HG02943 (cell line): Measurements from ENCODE around the gene DSCAML1.

Source experiments
- ATAC-seq: cut with Tn5 transposase; IDR thresholded peaks from one replicate; pipeline ENCODE4 v1.9.1; 2021; ENCODE audit warnings: mild to moderate bottlenecking, low read depth, moderate library complexity; ENCODE audit not compliant: unreplicated experiment

The DSCAML1 gene

DNA sequence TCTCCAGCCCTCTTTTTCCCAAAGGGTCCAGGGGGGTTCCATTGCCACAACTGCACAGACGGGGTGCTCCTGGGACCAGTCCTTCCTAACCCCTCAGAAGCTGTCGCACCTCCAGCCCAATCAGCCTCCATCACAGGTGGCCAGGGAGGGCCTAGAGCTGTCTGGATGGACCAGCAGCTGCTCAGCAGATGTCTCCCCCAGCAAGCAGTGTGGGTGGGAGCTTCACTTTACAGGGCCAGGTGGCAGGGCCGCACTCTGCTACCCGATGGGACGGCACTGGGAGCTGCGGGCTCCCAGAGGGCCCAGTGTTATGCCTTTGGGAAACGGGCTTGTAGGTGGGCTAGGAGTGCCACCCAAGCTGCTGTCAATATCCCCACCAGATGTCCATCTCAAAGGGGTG, 120.5 kb downstream of the DSCAML1 start:
- ATAC-seq: no peak

DNA sequence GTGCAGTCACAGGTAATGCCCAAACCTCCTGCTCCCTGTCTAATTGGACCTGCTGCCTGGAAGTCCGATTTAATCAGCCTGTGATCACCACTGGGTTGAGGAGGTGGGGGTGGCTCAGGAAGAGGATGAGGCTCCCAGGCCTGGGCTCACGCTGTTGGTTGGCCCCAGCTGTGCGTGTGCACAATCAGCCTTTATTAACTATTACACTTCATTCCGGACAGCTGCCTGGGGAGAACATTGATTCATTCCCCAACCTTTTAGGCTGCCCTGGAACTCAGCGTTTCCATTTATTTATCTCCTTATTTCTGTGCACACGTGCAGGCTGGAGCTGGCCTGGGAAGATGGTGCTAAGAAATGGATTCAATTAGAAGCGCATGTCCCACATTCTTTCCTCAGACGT, 123.4 kb downstream of the DSCAML1 start:
- no peak for ATAC-seq

DNA sequence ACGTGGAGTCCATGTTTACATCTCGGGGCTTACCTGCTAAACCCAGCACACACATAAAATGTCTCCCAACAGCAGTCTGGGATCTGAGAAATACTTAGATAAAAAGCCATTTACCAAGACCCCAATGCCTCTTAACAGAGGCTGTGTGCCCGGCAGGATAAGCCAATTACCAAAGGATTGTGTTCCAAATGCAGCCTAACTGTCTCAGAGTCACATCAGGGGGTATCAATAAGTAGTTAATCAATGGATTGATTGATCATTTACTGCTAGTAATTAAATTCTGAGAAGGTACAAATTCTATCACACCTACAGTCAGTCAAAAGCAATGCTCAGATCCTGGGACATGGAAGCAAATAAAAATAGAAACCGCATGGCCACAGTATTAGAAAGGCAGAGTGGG, 125.6 kb downstream of the DSCAML1 start:
- no peak for ATAC-seq

DNA sequence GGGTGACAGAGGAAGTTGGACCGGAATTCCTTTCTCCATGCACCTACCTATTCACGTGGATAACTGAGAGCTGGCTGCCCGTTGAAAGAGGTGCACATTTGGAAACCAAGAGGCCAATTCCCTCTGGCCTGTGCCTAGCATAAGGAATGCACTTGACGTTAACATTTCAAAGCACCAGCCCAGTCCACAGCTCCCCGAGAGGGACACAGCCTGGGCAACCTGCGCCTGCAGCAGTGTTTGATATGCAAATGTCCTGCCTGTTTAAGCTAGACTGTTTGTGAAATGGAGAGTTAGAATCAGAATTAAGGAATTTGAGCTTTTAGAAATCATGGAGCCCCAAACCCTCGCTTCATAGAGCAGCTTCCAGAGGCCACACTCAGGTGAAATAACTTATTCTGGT, 126.1 kb downstream of the DSCAML1 start:
- ATAC-seq: no peak

DNA sequence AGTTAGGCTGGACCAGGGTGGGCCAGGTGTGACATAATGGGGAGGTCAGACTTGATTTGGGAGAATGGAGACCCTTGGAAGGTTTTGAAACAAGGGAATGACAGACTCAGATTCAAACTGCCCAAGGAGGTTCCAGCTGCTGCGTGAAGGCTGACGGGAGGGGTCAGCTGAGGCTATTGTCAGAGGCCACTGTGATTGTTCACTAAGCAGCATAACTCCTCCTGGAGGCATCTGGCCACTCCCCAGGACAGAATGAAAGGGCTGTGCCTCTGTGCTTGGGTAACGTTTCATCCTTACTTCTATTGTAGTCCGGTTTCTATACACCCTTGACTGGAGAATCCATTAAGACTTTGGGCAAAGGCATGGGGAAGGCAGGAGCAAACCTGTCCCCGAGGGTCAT, 126.6 kb downstream of the DSCAML1 start:
- no peak for ATAC-seq

DNA sequence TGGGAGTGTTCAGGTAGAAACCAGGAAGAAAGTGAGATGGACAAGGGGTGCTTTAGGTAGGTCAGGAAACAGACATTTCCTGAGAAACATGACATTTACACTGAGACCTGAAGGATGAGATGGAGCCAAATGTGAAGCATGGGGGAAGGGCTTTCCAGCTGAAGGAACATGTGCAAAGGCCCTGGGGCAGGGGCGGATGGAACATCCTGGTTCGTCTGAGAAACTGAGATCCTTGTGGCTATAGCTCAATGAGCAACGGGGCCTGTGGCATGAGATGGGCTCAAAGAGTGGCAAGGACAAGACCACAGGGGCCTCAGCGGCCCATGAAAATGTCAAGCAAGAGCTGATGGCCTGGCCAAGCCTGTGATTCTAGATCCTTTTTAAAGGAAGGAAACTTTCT, 127.4 kb downstream of the DSCAML1 start:
- no peak for ATAC-seq

DNA sequence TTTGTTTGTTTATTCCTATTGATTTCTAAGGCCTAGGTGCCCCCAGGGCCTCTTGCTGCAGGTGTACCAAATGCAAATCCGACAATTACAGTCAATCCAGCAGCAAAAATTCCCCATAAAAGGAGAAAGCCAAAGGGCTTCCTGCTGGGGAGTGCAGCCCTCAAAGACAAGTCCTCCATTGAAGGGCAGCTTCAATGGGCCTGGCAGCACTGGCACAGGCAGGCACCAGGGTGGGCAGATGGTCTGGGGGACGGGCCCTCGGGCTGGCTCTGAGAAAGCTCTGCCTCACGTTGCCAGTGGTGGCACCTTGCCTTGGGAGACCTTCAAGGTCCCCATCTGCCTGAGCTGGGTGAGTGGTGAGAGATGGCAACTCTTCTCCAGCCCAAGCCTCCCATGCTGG, 128.0 kb downstream of the DSCAML1 start:
- ATAC-seq: no peak

DNA sequence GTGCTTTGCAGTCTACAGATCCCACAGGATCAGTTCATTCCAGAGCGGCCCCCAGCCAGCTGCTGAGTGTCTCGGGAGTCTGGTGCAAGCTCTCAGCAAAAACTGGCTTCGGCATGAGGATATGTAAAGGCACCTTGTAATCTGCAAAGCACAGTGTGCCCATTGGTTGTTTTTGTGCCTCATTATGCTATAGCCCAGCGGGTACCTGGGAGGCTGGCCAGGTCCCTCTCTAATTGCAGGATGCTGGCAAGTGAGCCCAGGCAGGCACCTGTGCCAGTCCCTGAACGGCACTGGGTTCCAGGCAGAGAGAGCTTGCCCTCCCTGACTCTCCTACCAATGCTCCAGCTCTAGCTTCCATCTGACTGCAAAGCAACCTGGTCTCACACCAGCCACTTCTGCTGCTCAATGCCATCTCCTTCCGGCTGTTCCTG, 128.7 kb downstream of the DSCAML1 start:
- no peak for ATAC-seq

DNA sequence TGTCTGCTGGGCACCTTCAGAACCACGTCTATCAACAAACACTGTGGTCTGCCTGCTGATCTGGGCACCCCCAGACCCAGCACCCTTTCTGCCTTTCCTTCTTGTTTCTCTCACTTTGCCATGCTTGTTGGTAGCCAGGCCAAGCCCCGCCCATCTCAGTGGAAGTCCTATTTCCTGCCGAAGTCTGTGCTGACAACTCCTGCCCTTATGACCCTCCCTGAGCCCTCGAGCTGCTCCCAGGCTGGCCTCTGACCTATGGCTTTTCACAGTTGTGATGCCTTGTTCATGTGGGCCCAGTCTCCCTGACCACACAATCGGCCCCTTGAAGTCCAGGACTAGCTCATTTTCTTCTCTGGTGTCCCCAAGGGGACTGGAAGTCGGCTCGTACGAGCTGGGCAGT, 132.1 kb downstream of the DSCAML1 start:
- ATAC-seq: no peak

DNA sequence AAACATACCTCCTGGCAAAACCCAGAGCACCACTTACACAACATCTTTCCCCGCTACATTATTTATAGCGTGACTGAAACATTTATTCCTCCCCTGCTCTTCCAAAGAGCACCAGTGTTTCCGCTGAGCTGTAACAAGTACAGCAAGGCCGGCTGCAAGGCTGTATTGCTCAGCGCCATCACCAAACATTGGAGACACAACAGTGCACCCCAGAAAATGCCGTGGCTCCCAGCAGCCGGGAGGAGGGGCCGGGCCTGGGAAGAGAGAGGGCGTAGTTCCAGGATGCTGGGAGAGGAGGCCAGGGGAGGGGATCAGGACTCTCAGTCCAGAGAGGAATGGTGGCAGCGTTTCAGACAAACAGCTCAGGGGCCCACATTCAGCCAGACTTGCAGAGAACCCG, 133.2 kb downstream of the DSCAML1 start:
- no peak for ATAC-seq

DNA sequence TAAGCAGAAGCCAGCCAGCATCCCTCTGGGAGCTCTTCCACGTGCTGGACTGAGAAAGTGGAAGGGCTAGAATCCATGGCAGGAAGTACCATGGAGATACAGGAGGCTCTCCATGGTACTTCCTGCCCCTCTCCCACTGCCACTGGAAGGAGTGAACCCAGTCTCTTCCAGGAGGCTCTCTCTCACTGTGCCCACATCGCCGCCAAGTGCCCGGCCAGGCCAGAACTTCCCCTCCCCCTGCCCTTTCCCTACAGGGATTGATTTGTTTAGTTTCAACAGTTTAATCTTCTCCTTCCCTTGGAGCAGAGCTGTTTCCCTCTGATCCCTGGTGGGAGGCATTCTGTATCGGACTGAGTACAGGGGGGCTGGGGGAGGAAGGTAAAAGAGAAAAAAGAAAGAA, 133.6 kb downstream of the DSCAML1 start:
- no peak for ATAC-seq

DNA sequence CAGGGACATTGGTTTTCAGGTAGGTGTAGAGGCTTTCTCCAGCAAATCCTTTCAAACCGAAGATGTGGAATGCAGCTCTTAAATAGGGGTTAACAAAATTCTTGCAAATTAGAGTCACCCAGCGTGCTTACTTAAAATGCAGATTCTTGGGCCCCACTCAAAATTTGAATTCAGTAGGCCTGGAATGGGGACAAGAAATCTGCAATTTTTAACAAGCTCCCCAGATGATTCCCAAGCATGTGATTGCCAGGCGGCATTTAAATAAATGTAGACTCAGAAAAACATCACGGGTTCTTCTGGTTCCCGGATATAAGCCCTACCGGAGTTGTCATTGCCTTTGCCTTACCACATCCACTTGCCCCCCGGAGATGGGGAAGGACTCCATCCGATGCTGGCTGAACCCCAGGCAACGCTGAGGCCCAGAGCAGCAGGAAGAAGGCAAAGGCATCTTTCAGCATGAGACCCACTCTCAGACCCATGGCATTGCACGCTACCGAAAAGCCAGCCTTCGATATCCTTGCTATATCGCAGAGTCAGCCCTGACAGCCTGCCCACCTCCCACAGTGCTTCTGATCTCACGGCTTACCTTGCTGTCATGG, 134.2 kb downstream of the DSCAML1 start:
- no peak for ATAC-seq

DNA sequence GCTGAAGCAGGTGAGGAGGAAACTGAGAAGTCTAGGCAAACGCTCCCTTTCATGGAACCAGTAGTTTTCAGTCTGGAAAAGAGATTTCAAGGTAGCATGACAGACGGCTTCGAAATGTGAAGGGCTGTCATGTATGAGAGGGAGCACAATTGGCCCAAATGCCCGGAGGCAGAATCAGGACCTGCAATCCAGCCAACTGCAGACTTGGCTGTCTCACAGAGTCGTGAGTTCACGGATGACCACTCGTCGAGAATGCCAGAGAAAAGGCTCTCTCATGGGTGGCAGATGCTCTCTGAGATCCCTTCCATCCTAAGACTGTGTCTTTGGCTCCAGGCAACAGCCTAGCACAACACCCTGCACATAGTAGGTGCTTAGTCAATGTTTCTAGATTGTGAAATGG, 134.8 kb downstream of the DSCAML1 start:
- no peak for ATAC-seq

DNA sequence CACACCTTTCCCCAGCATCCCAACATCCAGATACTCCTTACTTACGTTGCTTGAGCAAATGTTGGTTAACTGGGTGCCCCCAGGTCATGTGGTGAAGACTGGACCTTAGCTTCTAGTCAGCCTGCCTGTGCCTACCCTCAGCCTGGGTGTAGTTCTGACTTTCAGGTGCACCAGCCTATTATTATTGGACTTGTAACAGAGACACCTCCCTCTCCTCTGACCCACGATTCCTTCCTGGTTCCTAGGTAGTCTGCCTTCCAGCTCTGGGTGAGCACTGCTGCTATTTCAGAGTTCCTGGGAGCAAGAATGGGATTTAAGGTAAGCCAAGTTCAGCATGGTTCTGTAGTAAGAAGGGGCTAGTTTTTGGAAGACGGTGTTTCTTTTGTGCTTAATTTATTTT, 138.2 kb downstream of the DSCAML1 start:
- ATAC-seq: no peak

DNA sequence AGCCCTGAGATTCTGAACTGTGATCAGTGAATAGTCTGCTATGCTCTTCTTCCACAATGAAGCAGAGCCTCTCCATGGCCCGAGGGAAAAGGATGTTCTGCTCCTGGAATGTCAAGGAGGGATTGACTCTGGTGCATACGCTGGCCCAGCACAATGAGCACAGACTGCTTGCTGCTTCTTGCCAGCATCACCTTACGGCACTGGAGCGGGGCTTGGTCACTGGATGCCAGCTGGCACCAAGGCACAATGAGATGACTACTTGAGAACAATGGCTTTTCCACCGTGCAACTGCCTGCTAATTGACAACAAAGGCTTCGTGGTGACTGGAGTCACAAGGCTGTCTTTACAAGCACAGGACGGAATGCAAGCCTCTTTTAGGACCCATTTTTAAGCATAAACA, 139.2 kb downstream of the DSCAML1 start:
- no peak for ATAC-seq

DNA sequence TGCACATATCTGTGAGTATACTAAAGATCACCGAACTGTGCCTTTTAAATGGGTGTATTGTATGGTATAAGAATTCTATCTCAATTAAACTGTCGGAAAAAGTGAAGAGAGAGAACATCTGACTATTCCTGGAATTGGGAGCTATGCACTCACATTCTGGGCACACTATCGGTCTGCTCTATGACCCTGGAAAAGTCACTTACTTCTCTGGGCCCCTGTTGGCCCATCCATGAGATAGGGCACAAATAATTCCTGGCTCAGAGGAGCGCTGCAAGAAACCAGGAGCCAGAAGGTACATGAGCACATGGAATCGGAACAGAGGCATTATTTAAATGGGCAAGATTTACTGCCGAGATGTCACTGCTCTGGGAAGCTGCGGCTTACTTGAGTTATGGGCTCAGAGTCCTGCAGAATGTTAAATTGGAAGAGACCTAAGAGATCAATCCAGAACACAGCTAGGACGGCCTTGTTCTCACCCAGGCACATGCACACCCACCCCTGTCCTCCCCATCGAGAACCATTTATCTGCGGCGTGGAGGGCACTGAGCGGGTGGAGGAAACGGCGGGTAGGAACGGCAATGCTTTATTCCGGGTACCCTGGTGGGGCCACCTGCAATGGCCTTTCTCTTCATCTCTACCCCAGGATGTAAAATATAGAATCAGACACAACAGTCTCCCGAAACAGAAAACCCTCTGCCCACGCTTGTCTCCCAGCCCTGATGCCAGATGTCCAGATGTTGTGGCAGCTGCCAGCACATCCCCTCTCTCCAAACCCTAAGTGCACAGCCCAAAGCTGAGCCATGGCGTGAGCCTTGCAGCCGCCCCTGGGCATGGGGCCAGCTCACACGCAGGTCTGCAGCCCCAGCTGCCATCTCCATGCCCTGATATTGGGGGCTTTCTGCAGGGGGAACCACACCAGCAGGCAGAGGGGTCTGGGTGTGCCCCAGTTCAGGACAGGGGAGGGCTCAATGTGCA, 142.4 kb downstream of the DSCAML1 start:
- no peak for ATAC-seq

DNA sequence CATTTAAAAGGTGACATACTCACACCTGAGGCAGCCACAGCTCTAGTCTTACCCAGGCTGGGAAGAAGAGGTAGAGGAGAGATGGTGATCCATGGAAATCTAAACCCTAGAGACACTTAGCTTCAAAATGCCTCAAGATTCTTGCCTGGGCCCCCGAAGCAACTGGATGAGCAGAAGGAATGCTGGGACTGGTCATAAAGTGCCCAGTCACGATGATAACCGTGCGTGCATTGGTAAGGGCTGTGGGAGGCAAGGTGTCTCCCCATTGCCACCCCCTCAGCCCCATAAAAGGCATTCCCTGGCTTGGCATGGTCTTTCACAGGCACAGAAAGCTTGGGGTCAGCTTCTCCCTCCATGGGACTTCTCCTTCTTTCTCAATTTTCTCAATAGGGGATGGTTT, 144.5 kb downstream of the DSCAML1 start:
- ATAC-seq: no peak

DNA sequence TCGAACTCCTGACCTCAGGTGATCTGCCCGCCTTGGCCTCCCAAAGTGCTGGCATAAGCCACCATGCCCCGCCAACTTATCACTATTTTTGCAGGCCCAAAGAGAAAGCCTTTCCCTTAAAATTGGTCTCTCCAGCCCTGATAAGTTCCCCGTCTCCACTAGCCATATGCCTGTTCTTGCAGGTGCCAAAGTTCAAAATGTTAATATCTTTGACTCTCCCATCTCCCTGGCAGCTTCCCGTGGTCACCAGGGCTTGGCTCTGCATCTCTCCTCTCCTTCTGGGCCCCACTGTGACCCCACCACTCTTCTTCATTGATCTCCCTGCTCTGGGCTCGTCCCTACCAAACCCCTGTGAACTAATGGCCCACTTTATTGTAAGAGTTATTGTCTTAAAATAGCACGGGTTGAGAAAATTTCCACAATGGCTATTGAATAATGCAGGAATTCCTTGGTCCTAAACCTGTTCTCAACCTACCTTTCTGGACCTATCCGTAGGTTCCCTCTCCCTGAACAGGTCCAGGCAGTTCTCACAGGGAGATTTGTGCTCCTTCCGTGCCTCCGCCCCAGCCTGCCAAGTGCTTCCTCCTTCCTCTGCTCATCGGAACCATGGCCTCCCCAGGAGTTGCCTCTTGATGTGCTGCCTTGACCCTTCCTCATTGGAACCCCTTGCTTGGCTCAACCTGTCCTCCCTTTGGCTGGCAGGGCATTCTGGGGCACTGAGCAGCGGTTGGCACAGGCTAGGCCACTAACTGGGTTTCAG, 147.5 kb downstream of the DSCAML1 start:
- no peak for ATAC-seq

DNA sequence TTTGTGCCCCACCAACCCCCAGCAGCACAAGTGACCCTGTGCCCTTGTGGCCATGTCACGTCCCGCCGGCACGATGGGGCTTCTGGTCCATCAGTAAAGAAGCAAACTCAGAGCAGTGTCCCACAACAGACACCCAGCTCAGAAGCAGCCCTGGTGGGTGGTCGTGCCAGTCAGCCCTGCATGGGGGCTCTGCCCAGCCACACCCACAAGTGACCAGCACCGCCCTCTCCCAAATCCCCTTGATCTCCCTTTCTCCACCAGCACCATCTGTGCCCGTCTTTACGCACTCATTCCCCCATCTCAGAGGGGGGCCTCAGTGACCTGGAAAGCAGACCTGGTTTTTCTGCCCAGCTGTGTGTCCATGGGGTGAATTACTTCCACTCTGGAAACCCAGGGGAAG, 149.1 kb downstream of the DSCAML1 start:
- no peak for ATAC-seq

DNA sequence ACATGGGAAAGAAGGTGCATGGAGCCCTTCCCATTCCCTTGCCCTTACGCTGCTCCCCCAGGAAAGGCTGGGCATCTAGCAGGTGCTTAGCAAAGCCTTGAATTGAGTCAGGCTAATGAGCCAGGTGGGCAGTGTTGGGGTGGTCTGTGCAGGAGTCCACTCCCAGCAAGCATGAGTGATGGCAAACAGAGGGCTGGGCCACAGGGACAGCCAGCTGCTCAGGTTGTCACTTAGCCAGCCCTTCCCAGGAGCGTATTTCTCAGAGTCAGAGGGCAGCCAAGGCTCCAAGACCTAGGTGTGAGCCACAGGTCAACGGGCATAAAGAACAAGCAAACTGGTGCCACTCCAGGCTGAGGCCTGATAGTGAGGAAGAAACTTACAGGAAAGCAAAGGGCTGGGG, 149.8 kb downstream of the DSCAML1 start:
- ATAC-seq: no peak

DNA sequence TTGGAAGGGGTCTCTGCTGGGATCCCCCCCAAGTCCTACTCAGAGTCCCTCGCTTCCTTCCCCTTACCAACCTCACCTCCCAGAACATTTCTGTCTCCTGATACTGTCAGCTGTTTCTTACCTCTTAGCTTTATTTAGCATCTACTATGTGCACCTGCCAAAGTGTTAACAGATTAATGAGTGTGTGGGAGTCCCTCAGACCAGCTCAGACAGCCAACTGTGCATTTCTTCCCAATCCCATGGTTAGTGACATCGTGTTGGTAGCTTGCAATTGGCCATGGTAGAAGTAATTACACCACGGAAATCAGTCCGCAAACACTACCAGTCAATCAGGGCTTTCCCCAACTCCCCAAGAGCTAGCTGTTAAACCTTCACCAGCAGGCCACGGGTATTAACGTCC, 150.6 kb downstream of the DSCAML1 start:
- ATAC-seq: no peak
